GM23338 (cell line): Measurements from ENCODE around the gene WDR33.

Experiments
- CREB1 ChIP-seq: fragments of 250-450 bp; sonication (Bioruptor Pico); IDR thresholded peaks from 2 replicates; pipeline ENCODE4 v1.5.0; 2020; ENCODE audit warnings: low read depth, mild to moderate bottlenecking, moderate library complexity
- EZH2 ChIP-seq: fragments of 200-600 bp; sonication (generic); IDR thresholded peaks from one replicate; pipeline ENCODE4 v1.8.0; 2017; ENCODE audit warnings: antibody characterized with exemption, mild to moderate bottlenecking, low read depth; ENCODE audit not compliant: unreplicated experiment
- POLR2AphosphoS5 ChIP-seq: IDR thresholded peaks from 2 replicates; pipeline ENCODE4 v1.6.1; 2016; ENCODE audit warnings: antibody characterized with exemption, low read depth
- REST ChIP-seq: IDR thresholded peaks from one replicate; pipeline ENCODE4 v1.6.1; 2018; ENCODE audit warnings: antibody characterized with exemption; ENCODE audit not compliant: unreplicated experiment
- TF ChIP-seq, protein P1 (sequence below), 2 experiments: fragments of 200-600 bp in 1 of 2; sonication (generic) in 1 of 2; conservative IDR thresholded peaks; 2 replicates each; pipeline versions ENCODE4 v1.5.1 to v1.6.1; 2016 to 2017; ENCODE audit warnings: antibody characterized with exemption in 2 of 2, low read depth in 2 of 2, mild to moderate bottlenecking in 2 of 2, moderate library complexity in 1 of 2

DNA sequence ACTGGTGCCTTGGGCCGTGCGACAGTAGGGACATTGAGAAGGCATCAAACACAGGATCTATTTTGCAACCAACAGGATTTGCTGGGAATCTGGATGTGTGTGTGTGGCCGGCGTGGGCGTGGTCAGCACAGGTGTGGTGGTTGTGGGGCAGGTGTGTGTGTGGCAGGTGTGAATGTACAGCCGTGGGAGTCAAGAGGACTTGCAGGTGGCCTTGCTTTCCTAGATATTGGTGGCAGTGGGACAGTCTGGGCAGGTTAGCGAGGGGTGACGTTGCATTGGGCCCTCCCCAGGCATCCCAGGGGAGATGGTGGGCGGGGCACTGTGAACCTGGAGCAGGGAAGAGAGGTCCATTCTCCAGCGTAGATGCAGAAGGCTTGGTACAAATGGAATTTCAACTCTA is 132.4 kb downstream of the WDR33 start:
- TF ChIP-seq CREB1 (CRISPR knock-in tag) (no peak), POLR2AphosphoS5 (no peak), EZH2 (no peak), REST (no peak)
- TF ChIP-seq, protein P1, sequence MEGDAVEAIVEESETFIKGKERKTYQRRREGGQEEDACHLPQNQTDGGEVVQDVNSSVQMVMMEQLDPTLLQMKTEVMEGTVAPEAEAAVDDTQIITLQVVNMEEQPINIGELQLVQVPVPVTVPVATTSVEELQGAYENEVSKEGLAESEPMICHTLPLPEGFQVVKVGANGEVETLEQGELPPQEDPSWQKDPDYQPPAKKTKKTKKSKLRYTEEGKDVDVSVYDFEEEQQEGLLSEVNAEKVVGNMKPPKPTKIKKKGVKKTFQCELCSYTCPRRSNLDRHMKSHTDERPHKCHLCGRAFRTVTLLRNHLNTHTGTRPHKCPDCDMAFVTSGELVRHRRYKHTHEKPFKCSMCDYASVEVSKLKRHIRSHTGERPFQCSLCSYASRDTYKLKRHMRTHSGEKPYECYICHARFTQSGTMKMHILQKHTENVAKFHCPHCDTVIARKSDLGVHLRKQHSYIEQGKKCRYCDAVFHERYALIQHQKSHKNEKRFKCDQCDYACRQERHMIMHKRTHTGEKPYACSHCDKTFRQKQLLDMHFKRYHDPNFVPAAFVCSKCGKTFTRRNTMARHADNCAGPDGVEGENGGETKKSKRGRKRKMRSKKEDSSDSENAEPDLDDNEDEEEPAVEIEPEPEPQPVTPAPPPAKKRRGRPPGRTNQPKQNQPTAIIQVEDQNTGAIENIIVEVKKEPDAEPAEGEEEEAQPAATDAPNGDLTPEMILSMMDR (conservative IDR thresholded peaks at IDR 0.05; ENCODE audit: low read depth in 2 of 2) = no peak
